ENCODE results near the gene TLE4. TPM values are rescaled to one million over a fixed set of nuclear protein-coding genes. Genes with fewer than 3 reads are reported as not detected.

The TLE4 gene
- total and polyA plus RNA-seq, 2 donors from 2014 or later: 5.5 to 35.7 TPM

DNA sequence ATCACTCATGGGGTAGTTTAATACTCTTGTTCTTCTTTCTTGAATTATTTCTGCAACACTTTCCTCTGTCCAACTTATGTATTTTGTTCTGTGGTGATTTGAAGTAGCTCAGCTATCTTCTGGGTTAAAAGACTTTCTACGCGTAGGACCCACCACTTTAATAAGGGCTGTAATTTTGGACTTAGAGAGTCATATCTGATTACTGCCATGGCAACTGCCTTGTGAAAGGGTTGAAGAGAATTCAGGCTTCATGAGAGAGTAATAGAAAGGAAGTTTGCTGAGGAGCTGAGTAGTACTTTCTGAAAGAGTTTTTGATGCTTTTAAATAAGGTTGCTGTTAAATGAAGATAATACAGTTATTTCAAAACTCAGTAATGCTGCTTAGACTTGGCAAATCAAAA, 89.5 kb downstream of the TLE4 start:
- H3K9ac ChIP-seq (ENCODE audit: low read length in 3 of 3): no peak overlapping the region
- no peaks in the 10 kb centered on the region for H3K9me3 ChIP-seq (ENCODE audit: control insufficient read depth in 2 of 3, insufficient read depth in 1 of 3, low read length in 3 of 3)
- TF ChIP-seq CTCF (IDR thresholded peaks at IDR 0.05; ENCODE audit: borderline replicate concordance, extremely low read depth, insufficient read depth): no peak
- no peaks in the 10 kb centered on the region for H3K27me3 ChIP-seq (ENCODE audit: control insufficient read depth, insufficient read depth, low read length)
- peaks cover 3 to 5% (median 4%) of the 10 kb centered on the region in 3 donors for H3K4me1 ChIP-seq (ENCODE audit: control insufficient read depth in 2 of 3, insufficient read depth in 2 of 3, low read depth in 1 of 3, low read length in 3 of 3)
- peaks cover 0 to 2% (median 0%) of the 10 kb centered on the region in 3 donors for H3K36me3 ChIP-seq (ENCODE audit: control insufficient read depth in 2 of 3, insufficient read depth in 3 of 3, low read length in 3 of 3)
- FAIRE-seq (no peak), DNase-seq (peak in 1 of 5 donors; percentile 20)
- intact Hi-C loops (cut with DNase I): no loop called here
- H3K27ac ChIP-seq (ENCODE audit: low read depth in 2 of 2, low read length in 2 of 2): no peak overlapping the region
- H3K4me3 ChIP-seq (ENCODE audit: low read length in 3 of 3): no peak overlapping the region

- H3K27me3 ChIP-seq (ENCODE audit: control insufficient read depth, insufficient read depth, low read length): no peaks in the 10 kb centered on the region
- H3K9ac ChIP-seq (ENCODE audit: low read length in 3 of 3): no peak overlapping the region
- TF ChIP-seq CTCF (IDR thresholded peaks at IDR 0.05; ENCODE audit: borderline replicate concordance, extremely low read depth, insufficient read depth): no peak
- peaks cover 0 to 1% (median 0%) of the 10 kb centered on the region in 3 donors for H3K36me3 ChIP-seq (ENCODE audit: control insufficient read depth in 2 of 3, insufficient read depth in 3 of 3, low read length in 3 of 3)
- DNase-seq (peak in 1 of 5 donors; percentile 24), FAIRE-seq (no peak)
- intact Hi-C loops (cut with DNase I): no loop called here
- no peak overlapping the region for H3K4me3 ChIP-seq (ENCODE audit: low read length in 3 of 3)
- H3K9me3 ChIP-seq (ENCODE audit: control insufficient read depth in 2 of 3, insufficient read depth in 1 of 3, low read length in 3 of 3): no peaks in the 10 kb centered on the region
- no peak overlapping the region for H3K27ac ChIP-seq (ENCODE audit: low read depth in 2 of 2, low read length in 2 of 2)
- H3K4me1 ChIP-seq (ENCODE audit: control insufficient read depth in 2 of 3, insufficient read depth in 2 of 3, low read depth in 1 of 3, low read length in 3 of 3): peaks cover 3 to 5% (median 4%) of the 10 kb centered on the region in 3 donors
Observed at GRCh38 chr9:79661886-79662536, 90.2 kb downstream of the TLE4 start.

DNA sequence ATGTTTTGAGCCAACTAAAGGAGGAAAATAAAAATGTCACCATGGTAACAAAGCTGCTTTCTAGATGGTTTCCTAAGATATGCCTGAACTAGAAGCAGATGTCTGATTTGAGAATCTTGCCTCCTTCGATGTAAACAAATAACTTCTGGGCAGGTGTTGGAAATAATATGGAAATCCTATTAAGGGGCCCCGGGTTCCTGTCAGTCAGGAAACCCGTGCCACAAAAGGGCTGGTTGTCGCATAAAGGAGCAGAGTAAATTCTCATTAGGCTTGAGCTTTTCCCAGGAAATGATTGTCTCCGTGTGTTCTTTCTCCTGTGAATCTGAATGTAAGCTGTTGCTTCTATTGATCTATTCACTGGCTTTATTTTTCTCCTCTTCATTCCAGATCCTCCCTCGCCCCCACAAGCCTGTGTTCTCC, 90.8 kb downstream of the TLE4 start:
- intact Hi-C loops (cut with DNase I): no loop called here
- no peaks in the 10 kb centered on the region for H3K36me3 ChIP-seq (ENCODE audit: control insufficient read depth in 2 of 3, insufficient read depth in 3 of 3, low read length in 3 of 3)
- H3K27ac ChIP-seq (ENCODE audit: low read depth in 2 of 2, low read length in 2 of 2): no peak overlapping the region
- DNase-seq (peak in 2 of 5 donors; percentile 54 to 67), FAIRE-seq (no peak)
- no peak for TF ChIP-seq CTCF (IDR thresholded peaks at IDR 0.05; ENCODE audit: borderline replicate concordance, extremely low read depth, insufficient read depth)
- H3K27me3 ChIP-seq (ENCODE audit: control insufficient read depth, insufficient read depth, low read length): no peaks in the 10 kb centered on the region
- H3K4me3 ChIP-seq (ENCODE audit: low read length in 3 of 3): no peak overlapping the region
- H3K4me1 ChIP-seq (ENCODE audit: control insufficient read depth in 2 of 3, insufficient read depth in 2 of 3, low read depth in 1 of 3, low read length in 3 of 3): peaks cover 3 to 5% (median 4%) of the 10 kb centered on the region in 3 donors
- no peaks in the 10 kb centered on the region for H3K9me3 ChIP-seq (ENCODE audit: control insufficient read depth in 2 of 3, insufficient read depth in 1 of 3, low read length in 3 of 3)
- no peak overlapping the region for H3K9ac ChIP-seq (ENCODE audit: low read length in 3 of 3)
